ENCODE results near the gene ZBTB24.
A peak's percentile ranks its signal among the peaks of the same experiment; 100 is the strongest.

DNA sequence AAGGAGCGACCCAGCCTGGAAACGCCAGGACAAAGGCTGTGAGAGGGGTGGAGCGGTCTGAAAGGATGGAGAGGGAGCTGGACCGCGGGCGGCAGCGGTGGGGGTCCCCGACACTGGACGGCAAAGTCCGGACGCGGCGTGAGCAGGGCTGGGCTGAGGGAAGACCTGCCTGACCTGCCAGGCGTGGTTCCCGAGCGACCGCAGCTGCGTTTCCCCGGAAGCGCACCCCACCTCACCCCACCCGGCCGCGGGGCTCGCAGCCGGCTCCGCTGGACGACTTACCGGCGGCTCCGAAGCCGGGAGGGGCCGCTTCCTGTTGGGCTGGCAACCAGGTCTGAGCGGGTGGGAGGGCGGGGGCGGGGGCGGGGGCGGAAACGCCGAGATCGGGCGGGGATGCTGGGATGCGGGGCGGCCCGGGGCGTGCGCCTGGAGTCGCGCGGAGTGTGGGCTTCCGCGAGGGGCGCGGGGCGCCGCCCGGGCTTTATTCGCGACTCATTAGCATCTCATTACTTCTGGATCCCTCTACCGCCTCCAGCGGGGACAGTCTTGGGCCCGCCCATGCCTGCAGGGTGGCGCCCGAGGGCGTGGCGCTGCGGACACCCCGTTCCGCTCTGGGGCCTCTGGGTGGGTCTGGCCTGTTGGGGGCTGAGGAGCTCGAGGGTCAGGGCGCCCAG, 27.4 kb downstream of the ZBTB24 start, which contains the start of gene MICAL1:
- TF ChIP-seq, protein P1, sequence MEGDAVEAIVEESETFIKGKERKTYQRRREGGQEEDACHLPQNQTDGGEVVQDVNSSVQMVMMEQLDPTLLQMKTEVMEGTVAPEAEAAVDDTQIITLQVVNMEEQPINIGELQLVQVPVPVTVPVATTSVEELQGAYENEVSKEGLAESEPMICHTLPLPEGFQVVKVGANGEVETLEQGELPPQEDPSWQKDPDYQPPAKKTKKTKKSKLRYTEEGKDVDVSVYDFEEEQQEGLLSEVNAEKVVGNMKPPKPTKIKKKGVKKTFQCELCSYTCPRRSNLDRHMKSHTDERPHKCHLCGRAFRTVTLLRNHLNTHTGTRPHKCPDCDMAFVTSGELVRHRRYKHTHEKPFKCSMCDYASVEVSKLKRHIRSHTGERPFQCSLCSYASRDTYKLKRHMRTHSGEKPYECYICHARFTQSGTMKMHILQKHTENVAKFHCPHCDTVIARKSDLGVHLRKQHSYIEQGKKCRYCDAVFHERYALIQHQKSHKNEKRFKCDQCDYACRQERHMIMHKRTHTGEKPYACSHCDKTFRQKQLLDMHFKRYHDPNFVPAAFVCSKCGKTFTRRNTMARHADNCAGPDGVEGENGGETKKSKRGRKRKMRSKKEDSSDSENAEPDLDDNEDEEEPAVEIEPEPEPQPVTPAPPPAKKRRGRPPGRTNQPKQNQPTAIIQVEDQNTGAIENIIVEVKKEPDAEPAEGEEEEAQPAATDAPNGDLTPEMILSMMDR (IDR thresholded peaks at IDR 0.05): peak in 3 of 4 experiments; percentile 23 to 39 (median 32)
- TF ChIP-seq POLR2A (IDR thresholded peaks at IDR 0.05): peak in 1 of 2 donors; percentile 42

Data from uterus (tissue), 2 donors.